GM21360 (cell line): ENCODE measurements around the gene THRAP3.
"Not testable (repeated sequence)": the region's sequence is repeated elsewhere in the genome, so short reads cannot be mapped to it uniquely, and the experiment has no call there.

Experiments
- ATAC-seq: cut with Tn5 transposase; IDR thresholded peaks from one replicate; pipeline ENCODE4 v1.9.1; 2021; ENCODE audit warnings: mild to moderate bottlenecking, moderate library complexity; ENCODE audit not compliant: unreplicated experiment

Gene THRAP3

GRCh38 chr1:36223996-36224536 lies at the start of gene THRAP3:
Gene THRAP3 (plus strand): TSS chr1:36224443. CDS start chr1:36282564, 58,121 bp downstream.
- ATAC-seq: peak; percentile 91

- no peak for ATAC-seq
Measured at GRCh38 chr1:36174713-36175112, 49.5 kb upstream of the THRAP3 start.

GRCh38 chr1:36175137-36176095 lies 48.8 kb upstream of the THRAP3 start:
- no peak for ATAC-seq

- no peak for ATAC-seq
Measured at GRCh38 chr1:36176106-36176949, 47.9 kb upstream of the THRAP3 start.

GRCh38 chr1:36177589-36178431 lies 46.4 kb upstream of the THRAP3 start:
- ATAC-seq: no peak

- ATAC-seq: no peak
Measured at GRCh38 chr1:36178471-36179219, 45.6 kb upstream of the THRAP3 start.

- no peak for ATAC-seq
Measured at GRCh38 chr1:36179220-36179600, 45.0 kb upstream of the THRAP3 start.

- no peak for ATAC-seq
Measured at GRCh38 chr1:36182734-36183133, 41.5 kb upstream of the THRAP3 start.

- no peak for ATAC-seq
Measured at GRCh38 chr1:36183309-36183856, 40.9 kb upstream of the THRAP3 start.

GRCh38 chr1:36187800-36188593 lies 36.2 kb upstream of the THRAP3 start:
- ATAC-seq: no peak

- not testable (repeated sequence) for ATAC-seq
Measured at GRCh38 chr1:36196805-36197204, 27.4 kb upstream of the THRAP3 start.

- ATAC-seq: no peak
Measured at GRCh38 chr1:36198641-36199040, 25.6 kb upstream of the THRAP3 start.

- ATAC-seq: no peak
Measured at GRCh38 chr1:36199934-36200741, 24.1 kb upstream of the THRAP3 start.

GRCh38 chr1:36203027-36203553 lies 21.2 kb upstream of the THRAP3 start:
- no peak for ATAC-seq

GRCh38 chr1:36203554-36204346 lies 20.5 kb upstream of the THRAP3 start:
- ATAC-seq: no peak

- ATAC-seq: no peak
Measured at GRCh38 chr1:36204347-36204909, 19.8 kb upstream of the THRAP3 start.
